Osteoblast (primary cell): ENCODE data around the gene SLITRK1. TPM values are rescaled to one million over a fixed set of nuclear protein-coding genes. Genes with fewer than 3 reads are reported as not detected.

Experiments
- DNase-seq: peaks from one replicate; pipeline ENCODE4 v3.0.0; 2011; ENCODE audit warnings: low spot score, mixed read lengths; ENCODE audit not compliant: insufficient read length; ENCODE audit errors: missing footprints
- H2AFZ ChIP-seq: 2 replicates; pipeline ENCODE4 v1.6.0; 2011; ENCODE audit warnings: mild to moderate bottlenecking, low read length
- H3K27ac ChIP-seq: 2 replicates; pipeline ENCODE4 v1.5.1; 2011; ENCODE audit warnings: mild to moderate bottlenecking, low read depth, low read length, moderate library complexity
- H3K27me3 ChIP-seq: 2 replicates; pipeline ENCODE4 v1.6.0; 2012; ENCODE audit warnings: mild to moderate bottlenecking, control low read depth, inconsistent platforms, low read length, moderate library complexity; ENCODE audit not compliant: insufficient read depth
- H3K36me3 ChIP-seq: 2 replicates; pipeline ENCODE4 v1.5.1; 2011; ENCODE audit warnings: mild to moderate bottlenecking, low read length, control low read depth, moderate library complexity; ENCODE audit not compliant: insufficient read depth
- H3K4me1 ChIP-seq: 2 replicates; pipeline ENCODE4 v1.5.1; 2011; ENCODE audit warnings: mild to moderate bottlenecking, low read length, control low read depth, moderate library complexity; ENCODE audit not compliant: insufficient read depth
- H3K4me2 ChIP-seq: 2 replicates; pipeline ENCODE4 v1.6.0; 2011; ENCODE audit warnings: mild to moderate bottlenecking, low read length; ENCODE audit not compliant: insufficient read depth
- H3K4me3 ChIP-seq: fragments of 200-600 bp; sonication (generic); 3 replicates; pipeline ENCODE4 v1.5.1; 2012; ENCODE audit warnings: mild to moderate bottlenecking, low read length, inconsistent platforms; ENCODE audit not compliant: insufficient read depth
- H3K79me2 ChIP-seq: 2 replicates; pipeline ENCODE4 v1.6.0; 2012; ENCODE audit warnings: mild to moderate bottlenecking, low read length, control low read depth, inconsistent platforms; ENCODE audit not compliant: insufficient read depth
- H3K9me3 ChIP-seq: 2 replicates; pipeline ENCODE4 v1.5.1; 2011; ENCODE audit warnings: low read depth, low read length, control low read depth
- H4K20me1 ChIP-seq: 2 replicates; pipeline ENCODE4 v1.6.0; 2012; ENCODE audit warnings: mild to moderate bottlenecking, low read length, control low read depth; ENCODE audit not compliant: insufficient read depth
- total RNA-seq: library from RNA; depleted of rRNA; stranded (reverse); fragments of >200 nt; gene quantifications from 2 replicates; pipeline ENCODE4 v1.2.3, GENCODE V29; 2012
- TF ChIP-seq, protein P1 (sequence below): IDR thresholded peaks from 2 replicates; pipeline ENCODE4 v1.5.1; 2011; ENCODE audit warnings: mild to moderate bottlenecking, low read depth, low read length, moderate library complexity; ENCODE audit errors: extremely low read depth

SLITRK1 gene
- total RNA-seq, 1 donor = not detected

DNA sequence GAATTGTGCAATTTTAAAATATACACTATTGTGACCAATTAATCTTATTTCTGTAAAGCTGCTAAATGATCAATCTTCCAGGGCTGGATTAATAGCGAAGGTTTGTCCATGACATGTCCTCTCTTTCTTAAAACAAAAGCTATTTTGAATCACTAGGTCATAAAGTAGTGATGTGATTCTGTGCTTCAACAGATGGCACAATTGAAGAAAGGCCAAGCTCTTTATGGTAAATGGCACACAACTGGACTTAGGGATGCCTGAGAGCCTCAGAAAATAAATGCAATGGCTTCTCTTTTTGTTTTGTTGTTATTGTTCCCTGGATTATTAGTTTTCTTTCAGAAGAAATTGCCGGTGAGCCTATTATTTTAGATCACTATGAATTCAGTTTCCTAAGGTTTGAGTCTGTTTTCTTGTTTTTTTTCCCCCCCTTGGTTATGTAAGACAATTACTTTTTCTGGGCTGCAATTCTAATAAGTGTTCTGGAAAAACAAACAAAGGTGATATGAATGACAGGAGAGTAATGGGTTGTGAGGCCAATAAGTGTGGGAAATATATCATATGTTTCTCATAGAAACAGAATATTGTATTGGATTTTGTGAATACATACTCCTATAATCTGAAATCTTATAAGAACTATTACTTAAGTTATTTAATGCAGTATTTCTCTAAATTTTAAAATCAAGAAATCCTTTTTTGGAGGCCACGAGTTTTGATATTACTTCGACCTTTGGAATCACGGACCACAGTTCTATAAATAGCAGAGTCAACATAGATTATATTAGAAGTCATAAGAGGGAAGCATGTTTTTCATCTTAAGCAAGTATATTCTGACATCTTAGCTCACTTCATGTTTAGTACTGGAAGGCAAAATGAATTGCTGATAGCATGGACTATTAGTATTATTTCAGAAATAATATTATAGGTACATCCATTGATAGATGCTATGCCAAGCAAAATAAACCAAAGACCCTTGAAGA is 16.8 kb downstream of the SLITRK1 start:
- Histone ChIP-seq H3K79me2 (no peaks in the 10 kb centered on the region), H3K4me3 (no peak overlapping the region), H3K4me1 (no peaks in the 10 kb centered on the region), H4K20me1 (no peaks in the 10 kb centered on the region), H3K27ac (no peak overlapping the region), H3K9me3 (no peaks in the 10 kb centered on the region), H3K27me3 (no peaks in the 10 kb centered on the region), H2AFZ (no peak overlapping the region), H3K36me3 (no peaks in the 10 kb centered on the region), H3K4me2 (no peak overlapping the region)
- TF ChIP-seq, protein P1, sequence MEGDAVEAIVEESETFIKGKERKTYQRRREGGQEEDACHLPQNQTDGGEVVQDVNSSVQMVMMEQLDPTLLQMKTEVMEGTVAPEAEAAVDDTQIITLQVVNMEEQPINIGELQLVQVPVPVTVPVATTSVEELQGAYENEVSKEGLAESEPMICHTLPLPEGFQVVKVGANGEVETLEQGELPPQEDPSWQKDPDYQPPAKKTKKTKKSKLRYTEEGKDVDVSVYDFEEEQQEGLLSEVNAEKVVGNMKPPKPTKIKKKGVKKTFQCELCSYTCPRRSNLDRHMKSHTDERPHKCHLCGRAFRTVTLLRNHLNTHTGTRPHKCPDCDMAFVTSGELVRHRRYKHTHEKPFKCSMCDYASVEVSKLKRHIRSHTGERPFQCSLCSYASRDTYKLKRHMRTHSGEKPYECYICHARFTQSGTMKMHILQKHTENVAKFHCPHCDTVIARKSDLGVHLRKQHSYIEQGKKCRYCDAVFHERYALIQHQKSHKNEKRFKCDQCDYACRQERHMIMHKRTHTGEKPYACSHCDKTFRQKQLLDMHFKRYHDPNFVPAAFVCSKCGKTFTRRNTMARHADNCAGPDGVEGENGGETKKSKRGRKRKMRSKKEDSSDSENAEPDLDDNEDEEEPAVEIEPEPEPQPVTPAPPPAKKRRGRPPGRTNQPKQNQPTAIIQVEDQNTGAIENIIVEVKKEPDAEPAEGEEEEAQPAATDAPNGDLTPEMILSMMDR = no peak
- no peak for DNase-seq

DNA sequence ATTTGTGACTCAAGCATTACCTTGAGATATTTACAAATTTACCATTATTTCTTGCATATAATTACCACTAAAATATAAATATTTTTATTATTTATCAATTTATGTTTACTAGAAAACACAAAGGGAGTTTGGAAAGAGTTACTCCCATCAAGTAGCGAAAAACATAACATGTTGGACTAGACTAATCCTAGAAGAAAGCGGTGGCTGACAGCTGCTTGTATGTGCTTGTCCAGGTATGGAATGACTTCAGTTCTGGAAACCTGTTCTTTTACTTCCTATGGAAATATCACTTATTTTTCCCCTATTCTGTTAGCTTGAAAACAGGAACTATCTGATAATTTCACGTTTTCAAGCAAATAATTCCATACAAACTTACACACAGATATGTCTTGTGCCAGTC is 28.5 kb downstream of the SLITRK1 start:
- H3K27me3 ChIP-seq = no peaks in the 10 kb centered on the region
- H3K4me1 ChIP-seq = no peaks in the 10 kb centered on the region
- H3K9me3 ChIP-seq = no peaks in the 10 kb centered on the region
- TF ChIP-seq, protein P1 = no peak
- H3K79me2 ChIP-seq = no peaks in the 10 kb centered on the region
- H3K36me3 ChIP-seq = no peaks in the 10 kb centered on the region
- no peak for DNase-seq
- no peak overlapping the region for H3K4me2 ChIP-seq
- no peaks in the 10 kb centered on the region for H4K20me1 ChIP-seq
- no peak overlapping the region for H3K27ac ChIP-seq
- H2AFZ ChIP-seq = no peak overlapping the region
- no peak overlapping the region for H3K4me3 ChIP-seq

DNA sequence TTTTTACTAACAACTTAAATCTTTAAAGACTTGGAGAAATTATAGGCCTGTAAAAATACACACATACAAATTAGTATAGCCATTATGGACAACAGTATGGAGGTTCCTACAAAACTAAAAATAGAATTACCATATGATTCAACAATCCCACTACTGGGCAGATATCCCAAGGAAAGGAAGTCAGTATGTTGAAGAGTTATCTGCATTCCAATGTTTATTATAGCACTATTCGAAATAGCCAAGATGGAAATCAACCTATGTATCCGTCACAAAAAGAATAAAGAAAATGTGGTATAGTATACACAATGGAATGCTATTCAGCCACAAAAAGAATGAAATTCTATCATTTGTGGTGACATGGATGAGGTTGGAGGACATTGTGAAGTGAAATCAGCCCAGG is 37.2 kb downstream of the SLITRK1 start:
- Histone ChIP-seq H4K20me1 (no peaks in the 10 kb centered on the region), H3K79me2 (no peaks in the 10 kb centered on the region), H3K27me3 (no peaks in the 10 kb centered on the region), H3K4me3 (no peak overlapping the region), H3K4me1 (no peaks in the 10 kb centered on the region), H3K36me3 (no peaks in the 10 kb centered on the region), H3K27ac (no peak overlapping the region), H3K9me3 (no peaks in the 10 kb centered on the region), H3K4me2 (no peak overlapping the region), H2AFZ (no peak overlapping the region)
- TF ChIP-seq, protein P1 = no peak
- no peak for DNase-seq

DNA sequence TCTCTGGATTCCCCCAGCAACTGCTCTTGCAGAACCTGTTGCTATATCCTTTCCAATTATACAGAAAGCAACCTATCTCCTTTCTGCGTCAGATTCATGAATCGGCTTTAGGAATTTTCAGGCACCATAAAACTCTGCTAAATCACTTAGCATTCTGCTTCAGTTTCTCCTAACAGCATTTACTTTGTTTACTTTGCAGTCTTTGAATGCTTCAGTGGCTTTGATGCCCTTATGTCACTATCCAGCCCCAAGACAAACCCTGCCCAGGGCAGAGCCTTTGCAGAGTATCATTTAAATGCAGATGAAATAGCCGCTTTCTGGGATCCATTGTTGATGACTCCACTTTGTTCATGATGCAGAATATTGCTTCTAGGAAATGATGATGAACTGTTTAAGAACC is 43.1 kb downstream of the SLITRK1 start:
- H3K4me1 ChIP-seq = no peaks in the 10 kb centered on the region
- H3K9me3 ChIP-seq = no peaks in the 10 kb centered on the region
- H4K20me1 ChIP-seq = no peaks in the 10 kb centered on the region
- no peak overlapping the region for H3K4me2 ChIP-seq
- no peaks in the 10 kb centered on the region for H3K27me3 ChIP-seq
- no peak overlapping the region for H2AFZ ChIP-seq
- no peak overlapping the region for H3K4me3 ChIP-seq
- H3K36me3 ChIP-seq = no peaks in the 10 kb centered on the region
- no peaks in the 10 kb centered on the region for H3K79me2 ChIP-seq
- DNase-seq = no peak
- TF ChIP-seq, protein P1 = no peak
- no peak overlapping the region for H3K27ac ChIP-seq
